Naive B cell (primary cell): ENCODE measurements around the gene CHST3. TPM values are rescaled to one million over a fixed set of nuclear protein-coding genes. Genes with fewer than 3 reads are reported as not detected.
"Not testable (repeated sequence)": the region's sequence is repeated elsewhere in the genome, so short reads cannot be mapped to it uniquely, and the experiment has no call there.

Experiments
- ATAC-seq, 2 donors: fragments of 150-1000 bp; cut with Tn5 transposase; 2 replicates each; pipeline ENCODE4 v1.10.0; 2021; ENCODE audit warnings: low read depth in 2 of 2, mild to moderate bottlenecking in 2 of 2, moderate library complexity in 2 of 2
- DNase-seq: peaks from one replicate; pipeline ENCODE4 v3.0.0; 2022
- H3K27ac Mint-ChIP-seq, 6 donors: one replicate each; pipeline ENCODE4 v1.8.0; 2020 to 2022; ENCODE audit warnings: mild to moderate bottlenecking in 6 of 6, mixed read lengths in 6 of 6, moderate library complexity in 5 of 6, inconsistent platforms in 2 of 6
- H3K27me3 Mint-ChIP-seq, 3 donors: one replicate each; pipeline ENCODE4 v1.8.0; 2021 to 2022; ENCODE audit warnings: mixed read lengths in 3 of 3, mild to moderate bottlenecking in 1 of 3
- H3K36me3 Mint-ChIP-seq, 2 donors: one replicate each; pipeline ENCODE4 v1.8.0; 2020 to 2022; ENCODE audit warnings: mixed read lengths in 2 of 2, inconsistent platforms in 1 of 2, mild to moderate bottlenecking in 1 of 2
- H3K4me1 Mint-ChIP-seq, 3 donors: one replicate each; pipeline ENCODE4 v1.8.0; 2020 to 2022; ENCODE audit warnings: mixed read lengths in 3 of 3, inconsistent platforms in 1 of 3, mild to moderate bottlenecking in 1 of 3, moderate library complexity in 1 of 3
- H3K4me3 Mint-ChIP-seq, 8 donors: one replicate each; pipeline ENCODE4 v1.8.0; 2020 to 2022; ENCODE audit warnings: mild to moderate bottlenecking in 8 of 8, mixed read lengths in 8 of 8, moderate library complexity in 8 of 8, inconsistent platforms in 2 of 8
- H3K9me3 Mint-ChIP-seq, 7 donors: one replicate each; pipeline ENCODE4 v1.8.0; 2020 to 2022; ENCODE audit warnings: mixed read lengths in 7 of 7, mild to moderate bottlenecking in 5 of 7, inconsistent platforms in 2 of 7, moderate library complexity in 1 of 7
- polyA plus RNA-seq, 6 donors: library from polyadenylated mRNA; unstranded; fragments of 300-500 nt; fragmentation: Illumina TruSeq; gene quantifications; one replicate each; pipeline ENCODE4 v1.2.3, GENCODE V29; 2021; ENCODE audit warnings: low read depth in 6 of 6

The CHST3 gene, protein sequence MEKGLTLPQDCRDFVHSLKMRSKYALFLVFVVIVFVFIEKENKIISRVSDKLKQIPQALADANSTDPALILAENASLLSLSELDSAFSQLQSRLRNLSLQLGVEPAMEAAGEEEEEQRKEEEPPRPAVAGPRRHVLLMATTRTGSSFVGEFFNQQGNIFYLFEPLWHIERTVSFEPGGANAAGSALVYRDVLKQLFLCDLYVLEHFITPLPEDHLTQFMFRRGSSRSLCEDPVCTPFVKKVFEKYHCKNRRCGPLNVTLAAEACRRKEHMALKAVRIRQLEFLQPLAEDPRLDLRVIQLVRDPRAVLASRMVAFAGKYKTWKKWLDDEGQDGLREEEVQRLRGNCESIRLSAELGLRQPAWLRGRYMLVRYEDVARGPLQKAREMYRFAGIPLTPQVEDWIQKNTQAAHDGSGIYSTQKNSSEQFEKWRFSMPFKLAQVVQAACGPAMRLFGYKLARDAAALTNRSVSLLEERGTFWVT
- not detected for polyA plus RNA-seq

DNA sequence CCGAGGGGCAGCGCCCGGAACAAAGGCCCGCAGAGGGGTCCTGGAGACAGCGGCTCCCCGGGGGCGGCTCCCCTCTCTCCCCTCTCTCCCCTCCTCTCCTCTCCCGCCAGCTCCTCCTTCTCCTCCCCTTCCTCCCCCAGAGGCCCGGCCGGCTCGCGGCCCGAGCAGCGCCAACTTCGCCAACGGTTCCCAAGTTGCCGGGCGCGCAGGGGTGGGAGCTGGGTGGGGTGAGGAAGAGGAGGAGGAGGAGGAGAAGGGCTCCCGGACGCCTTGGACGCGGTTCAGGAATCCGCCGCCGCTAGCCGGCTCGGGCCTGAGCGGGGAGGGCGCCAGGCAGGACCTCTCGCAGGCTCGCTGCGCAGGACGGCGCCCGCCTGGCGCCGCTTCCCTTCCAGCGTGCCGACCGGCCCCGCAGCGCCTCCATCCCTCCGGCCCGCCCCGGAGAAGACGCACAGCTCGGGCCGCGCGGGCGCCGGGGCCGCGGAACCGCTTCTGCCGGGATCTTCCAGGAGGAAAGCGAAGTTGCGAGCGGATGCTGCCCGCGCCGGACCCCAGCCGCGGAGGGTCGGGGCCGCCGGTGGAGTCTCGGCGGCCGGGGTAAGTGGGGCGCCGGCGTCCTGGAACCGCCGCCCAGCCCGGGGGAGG is at the start of gene CHST3:
Gene CHST3 (plus strand): TSS at position 298 of the 645 bp plus-strand sequence. CDS start 41,448 bp downstream, outside the sequence.
- no peak for DNase-seq
- peak; percentile 32 to 42 for ATAC-seq
- Mint-ChIP-seq H3K27me3 (peaks cover 57 to 73% (median 63%) of the 10 kb centered on the region in 3 donors), H3K9me3 (peaks cover 0 to 4% (median 2%) of the 10 kb centered on the region in 7 donors), H3K36me3 (peaks cover 0 to 15% of the 10 kb centered on the region in 2 donors), H3K27ac (no peak within 1 kb of the TSS), H3K4me1 (peaks cover 4 to 18% (median 6%) of the 10 kb centered on the region in 3 donors), H3K4me3 (peak within 1 kb of the TSS in 7 of 8 donors; percentile 62 to 78 (median 73))

DNA sequence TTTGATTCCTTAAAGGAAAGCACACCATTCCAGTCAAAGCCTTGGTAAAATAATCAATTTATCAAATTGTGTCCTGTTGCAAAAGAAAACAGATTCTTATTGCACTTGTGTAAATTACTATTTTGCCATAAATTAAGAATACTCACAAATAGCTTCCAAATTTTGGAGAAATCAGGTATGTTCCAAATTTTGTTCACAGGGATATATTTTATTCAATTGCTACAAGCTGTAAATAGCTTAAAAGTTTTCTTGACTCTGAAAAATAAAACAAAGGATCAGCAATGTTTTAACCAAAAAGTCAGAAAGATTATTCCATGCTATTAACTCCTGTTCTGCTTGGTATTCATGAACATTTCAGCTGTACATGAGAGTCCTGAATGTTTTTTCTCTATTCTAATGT is 47.4 kb upstream of the CHST3 start:
- peaks cover 0 to 25% (median 12%) of the 10 kb centered on the region in 3 donors for H3K27me3 Mint-ChIP-seq
- peaks cover 4 to 31% (median 26%) of the 10 kb centered on the region in 7 donors for H3K9me3 Mint-ChIP-seq
- H3K4me3 Mint-ChIP-seq: no peak overlapping the region
- DNase-seq: no peak
- no peak for ATAC-seq
- no peak overlapping the region for H3K27ac Mint-ChIP-seq
- H3K36me3 Mint-ChIP-seq: peaks cover 0 to 7% of the 10 kb centered on the region in 2 donors
- H3K4me1 Mint-ChIP-seq: no peaks in the 10 kb centered on the region

DNA sequence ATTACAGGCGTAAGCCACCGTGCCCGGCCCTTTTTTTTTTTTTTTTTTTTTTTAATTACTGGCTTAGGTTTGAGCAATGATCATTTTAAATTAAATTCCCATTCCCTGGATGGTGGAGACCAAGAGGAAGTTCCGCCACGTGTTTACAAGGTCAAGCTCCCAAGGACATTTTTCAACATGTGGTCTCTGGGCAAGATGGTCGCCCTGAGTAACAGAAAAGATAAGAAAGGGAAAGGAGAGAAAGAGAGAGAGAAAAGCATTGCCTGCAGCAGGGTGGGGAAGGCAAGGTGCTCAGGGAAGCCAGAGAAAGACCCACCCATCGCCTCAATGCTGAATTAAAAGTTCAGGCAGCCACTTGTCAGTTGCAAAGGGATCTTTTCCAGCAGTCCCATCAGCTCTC is 45.2 kb upstream of the CHST3 start:
- Mint-ChIP-seq H3K4me3 (no peak overlapping the region), H3K4me1 (no peaks in the 10 kb centered on the region), H3K27ac (no peak overlapping the region), H3K27me3 (peaks cover 0 to 30% (median 25%) of the 10 kb centered on the region in 3 donors), H3K36me3 (peaks cover 0 to 7% of the 10 kb centered on the region in 2 donors), H3K9me3 (peaks cover 4 to 27% (median 21%) of the 10 kb centered on the region in 7 donors)
- DNase-seq (no peak), ATAC-seq (no peak)

DNA sequence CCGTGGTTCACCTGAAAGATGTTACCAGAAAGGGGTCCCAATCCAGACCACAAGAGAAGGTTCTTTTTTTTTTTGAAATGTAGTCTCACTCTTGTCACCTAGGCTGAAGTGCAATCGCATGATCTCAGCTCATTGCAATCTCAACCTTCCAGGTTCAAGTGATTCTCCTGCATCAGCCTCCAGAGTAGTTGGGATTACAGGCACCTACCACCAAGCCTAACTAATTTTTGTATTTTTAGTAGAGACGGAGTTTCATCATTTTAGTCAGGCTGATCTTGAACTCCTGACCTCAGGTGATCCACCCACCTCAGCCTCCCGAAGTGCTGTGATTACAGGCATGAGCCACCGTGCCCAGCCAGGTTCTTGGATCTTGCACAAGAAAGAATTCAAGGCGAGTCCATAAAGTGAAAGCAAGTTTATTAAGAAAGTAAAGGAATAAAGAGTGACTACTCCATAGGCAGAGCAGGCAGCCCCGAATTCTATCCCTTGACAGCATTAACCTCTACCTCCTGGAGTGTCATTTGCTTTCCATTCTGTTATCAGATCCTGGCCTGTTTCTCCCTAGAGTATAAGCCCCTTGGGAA is 44.1 kb upstream of the CHST3 start:
- not testable (repeated sequence) for H3K4me1 Mint-ChIP-seq, ATAC-seq, DNase-seq, H3K36me3 Mint-ChIP-seq
- peaks cover 4 to 27% (median 21%) of the 10 kb centered on the region in 7 donors for H3K9me3 Mint-ChIP-seq
- H3K27me3 Mint-ChIP-seq: peaks cover 0 to 36% (median 34%) of the 10 kb centered on the region in 3 donors
- H3K27ac Mint-ChIP-seq: peak overlapping the region in 1 of 6 donors; percentile 12
- peak overlapping the region in 1 of 8 donors; percentile 3 for H3K4me3 Mint-ChIP-seq

DNA sequence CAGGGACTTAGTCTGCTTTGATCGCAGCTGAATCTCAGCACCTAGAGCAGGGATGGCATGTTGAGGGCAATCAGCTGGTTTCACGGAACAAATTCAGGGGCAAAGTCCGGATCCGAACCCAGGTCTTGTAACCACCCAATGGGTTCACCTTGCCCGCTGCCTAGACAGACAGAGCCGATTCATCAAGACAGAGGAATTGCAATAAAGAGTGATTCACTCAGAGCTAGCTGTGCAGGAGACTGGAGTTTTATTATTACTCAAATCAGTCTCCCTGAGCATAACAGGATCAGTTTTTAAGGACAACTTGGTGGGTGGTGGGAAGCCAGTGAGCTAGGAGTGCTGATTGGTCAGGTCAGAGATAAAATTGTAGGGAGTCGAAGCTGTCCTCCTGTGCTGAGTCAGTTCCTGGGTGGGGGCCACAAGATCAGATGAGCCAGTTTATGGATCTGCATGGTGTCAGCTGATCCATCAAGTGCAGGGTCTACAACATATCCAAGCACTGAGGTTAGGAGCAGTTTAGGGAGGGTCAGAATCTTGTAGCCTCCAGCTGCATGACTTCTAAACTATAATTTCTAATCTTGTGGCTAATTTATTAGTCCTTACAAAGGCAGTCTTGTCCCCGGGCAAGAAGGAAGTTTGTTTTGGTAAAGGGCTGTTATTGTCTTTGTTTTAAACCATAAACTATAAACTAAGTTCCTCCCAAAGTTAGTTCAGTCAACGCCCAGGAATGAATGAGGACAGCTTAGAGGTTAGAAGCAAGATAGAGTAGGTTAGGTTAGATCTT is 43.5 kb upstream of the CHST3 start:
- H3K36me3 Mint-ChIP-seq: peaks cover 0 to 7% of the 10 kb centered on the region in 2 donors
- H3K4me1 Mint-ChIP-seq: no peaks in the 10 kb centered on the region
- H3K27me3 Mint-ChIP-seq: peaks cover 0 to 36% (median 34%) of the 10 kb centered on the region in 3 donors
- no peak overlapping the region for H3K4me3 Mint-ChIP-seq
- no peak overlapping the region for H3K27ac Mint-ChIP-seq
- DNase-seq (no peak), ATAC-seq (no peak)
- peaks cover 4 to 26% (median 21%) of the 10 kb centered on the region in 7 donors for H3K9me3 Mint-ChIP-seq

DNA sequence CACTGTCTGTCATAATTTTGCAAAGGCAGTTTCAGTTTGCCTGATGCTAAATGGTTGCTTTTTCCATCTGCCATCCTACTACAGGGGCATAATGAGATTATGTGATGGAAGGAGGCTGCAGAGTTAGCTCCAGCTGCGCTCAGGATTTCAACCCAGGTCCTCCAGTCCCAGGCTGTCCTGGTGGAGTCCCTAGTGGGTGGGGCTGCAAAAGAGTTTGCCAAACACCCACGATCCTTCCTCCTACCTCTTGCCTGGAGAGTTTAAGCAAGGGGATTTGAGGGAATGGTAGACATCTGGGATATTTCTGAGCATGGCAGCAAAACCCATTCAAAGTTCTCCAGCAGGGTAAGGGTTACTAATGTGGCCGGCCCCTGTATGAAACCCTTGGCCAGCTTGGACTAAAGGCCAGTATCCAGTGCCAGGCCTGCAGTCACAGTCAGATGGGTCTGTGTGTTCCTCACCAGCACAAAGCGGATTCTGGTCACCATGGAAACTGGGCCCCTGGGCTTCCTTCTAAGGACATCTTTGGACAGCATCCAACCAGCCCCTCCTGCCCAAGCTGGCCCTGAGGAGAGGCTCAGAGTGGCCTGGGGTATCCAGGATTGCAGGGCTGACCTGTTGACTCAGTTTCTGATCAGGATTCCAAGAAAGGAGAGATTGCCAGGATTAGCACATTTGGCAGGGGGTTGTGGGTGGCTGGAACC is 42.7 kb upstream of the CHST3 start:
- no peak for ATAC-seq
- no peak overlapping the region for H3K27ac Mint-ChIP-seq
- H3K4me1 Mint-ChIP-seq: no peaks in the 10 kb centered on the region
- DNase-seq: no peak
- H3K4me3 Mint-ChIP-seq: no peak overlapping the region
- peaks cover 4 to 21% (median 18%) of the 10 kb centered on the region in 7 donors for H3K9me3 Mint-ChIP-seq
- H3K27me3 Mint-ChIP-seq: peaks cover 0 to 36% (median 34%) of the 10 kb centered on the region in 3 donors
- H3K36me3 Mint-ChIP-seq: peaks cover 0 to 7% of the 10 kb centered on the region in 2 donors

DNA sequence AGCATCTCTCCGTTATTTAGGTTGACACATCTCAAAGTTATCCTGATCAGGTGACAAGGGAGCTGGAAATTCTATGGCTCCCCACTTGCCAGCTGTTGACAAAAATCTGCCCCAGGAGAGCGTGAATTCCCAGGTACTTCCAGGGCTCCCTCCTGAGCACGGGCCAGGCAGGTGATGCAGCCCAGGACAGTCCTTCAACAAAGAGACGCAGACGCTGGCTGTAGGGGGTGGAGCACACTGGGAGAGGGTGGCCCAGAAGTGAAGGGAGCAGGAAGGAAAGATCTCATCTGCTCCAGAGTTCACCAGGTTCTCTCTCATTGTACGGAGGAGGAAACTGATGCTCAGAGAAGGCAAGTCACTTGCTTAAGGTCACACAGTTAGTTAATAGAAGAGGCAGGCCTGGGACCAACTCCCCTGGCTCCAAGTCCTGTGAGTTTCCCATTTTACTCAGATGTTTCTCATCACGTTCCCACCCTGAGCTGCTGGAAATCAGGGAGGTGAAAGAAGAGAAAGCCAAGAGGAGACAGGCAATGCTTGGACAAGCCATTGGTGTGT is 41.0 kb upstream of the CHST3 start:
- H3K4me1 Mint-ChIP-seq: no peaks in the 10 kb centered on the region
- no peaks in the 10 kb centered on the region for H3K36me3 Mint-ChIP-seq
- peaks cover 0 to 8% (median 3%) of the 10 kb centered on the region in 7 donors for H3K9me3 Mint-ChIP-seq
- DNase-seq (no peak), ATAC-seq (no peak)
- no peak overlapping the region for H3K4me3 Mint-ChIP-seq
- peaks cover 5 to 36% (median 34%) of the 10 kb centered on the region in 3 donors for H3K27me3 Mint-ChIP-seq
- H3K27ac Mint-ChIP-seq: no peak overlapping the region

DNA sequence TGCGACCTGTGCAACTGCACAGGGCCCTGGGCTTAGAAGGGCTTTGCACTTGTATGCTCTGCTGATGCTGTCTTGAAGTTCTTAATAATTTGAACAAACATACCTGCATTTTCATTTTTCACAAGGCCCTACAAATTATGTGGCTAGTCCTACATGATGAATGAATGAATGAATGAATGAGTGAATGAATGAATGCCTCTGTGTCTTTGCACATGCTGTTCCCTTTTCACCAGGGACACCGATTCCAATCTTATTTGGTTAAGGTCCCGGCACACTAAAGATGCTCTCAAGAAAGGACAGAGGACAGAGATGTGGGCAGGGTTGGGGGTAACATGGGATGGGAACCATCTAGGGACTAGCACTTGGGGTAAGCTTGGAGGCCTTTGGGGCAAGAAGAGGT is 39.4 kb upstream of the CHST3 start:
- Mint-ChIP-seq H3K4me1 (no peaks in the 10 kb centered on the region), H3K27ac (no peak overlapping the region), H3K36me3 (no peaks in the 10 kb centered on the region), H3K27me3 (peaks cover 5 to 40% (median 34%) of the 10 kb centered on the region in 3 donors), H3K9me3 (peaks cover 0 to 2% (median 0%) of the 10 kb centered on the region in 7 donors), H3K4me3 (no peak overlapping the region)
- DNase-seq (no peak), ATAC-seq (no peak)

DNA sequence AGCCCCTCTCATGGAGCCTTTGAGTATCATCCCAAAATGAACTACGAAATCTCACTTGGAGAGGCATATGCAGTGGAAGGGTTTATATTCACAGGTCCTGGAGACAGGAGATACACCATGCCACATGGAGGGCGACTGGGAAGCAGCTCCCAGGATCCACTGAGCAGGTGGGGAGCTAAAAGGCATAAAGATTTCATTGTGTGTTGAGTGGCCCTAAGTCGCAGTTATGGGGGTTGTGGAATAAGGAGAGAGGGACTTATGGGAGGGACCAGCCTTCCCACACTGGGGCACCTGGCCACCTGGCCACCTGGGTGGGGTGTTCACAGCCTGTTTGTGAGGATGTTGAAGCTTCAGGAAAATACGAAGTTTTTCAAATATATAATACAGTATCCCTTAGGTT is 37.0 kb upstream of the CHST3 start:
- H3K4me3 Mint-ChIP-seq: no peak overlapping the region
- H3K36me3 Mint-ChIP-seq: no peaks in the 10 kb centered on the region
- H3K27me3 Mint-ChIP-seq: peaks cover 5 to 31% (median 23%) of the 10 kb centered on the region in 3 donors
- H3K4me1 Mint-ChIP-seq: no peaks in the 10 kb centered on the region
- peaks cover 1 to 5% (median 4%) of the 10 kb centered on the region in 7 donors for H3K9me3 Mint-ChIP-seq
- ATAC-seq (no peak), DNase-seq (no peak)
- H3K27ac Mint-ChIP-seq: no peak overlapping the region

DNA sequence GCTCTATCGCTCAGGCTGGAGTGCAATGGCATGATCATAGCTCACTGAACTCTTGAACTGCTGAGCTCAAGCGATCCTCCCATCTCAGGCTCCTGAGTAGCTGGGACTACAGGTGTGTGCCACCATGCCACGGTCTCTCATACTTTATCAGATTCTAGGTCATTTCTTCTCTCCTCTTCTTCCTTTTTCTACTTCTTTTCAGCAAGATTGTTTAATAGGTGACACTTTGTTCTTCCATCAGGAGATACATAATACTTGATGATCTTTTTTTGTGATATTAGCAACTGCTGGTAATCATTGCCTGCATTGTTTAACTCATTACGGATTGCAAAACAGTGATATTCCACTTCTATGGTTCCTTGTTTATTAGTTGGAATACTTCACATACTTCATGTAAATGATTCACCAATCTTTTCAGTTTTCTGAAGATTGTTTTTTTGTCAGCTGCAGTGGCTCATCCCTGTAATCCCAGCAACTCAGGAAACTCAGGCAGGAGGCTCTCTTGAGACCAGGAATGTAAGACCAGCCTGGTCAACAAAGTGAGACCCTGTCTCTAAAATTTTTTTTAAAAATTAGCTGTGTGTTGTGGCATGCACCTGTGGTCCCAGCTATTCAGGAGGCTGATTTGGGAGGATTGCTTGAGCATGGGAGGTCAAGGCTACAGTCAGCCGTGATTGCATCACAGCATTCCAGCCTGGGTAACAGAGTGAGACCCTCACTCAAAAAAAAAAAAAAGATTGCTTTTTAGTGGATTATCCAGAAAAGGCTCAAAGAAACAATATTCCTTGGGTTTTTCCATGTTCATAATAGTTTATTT is 36.2 kb upstream of the CHST3 start:
- Mint-ChIP-seq H3K36me3 (no peaks in the 10 kb centered on the region), H3K4me1 (no peaks in the 10 kb centered on the region), H3K27me3 (peaks cover 5 to 32% (median 22%) of the 10 kb centered on the region in 3 donors), H3K9me3 (peaks cover 3 to 12% (median 8%) of the 10 kb centered on the region in 7 donors), H3K4me3 (no peak overlapping the region), H3K27ac (peak overlapping the region in 1 of 6 donors; percentile 0)
- ATAC-seq (no peak), DNase-seq (no peak)

DNA sequence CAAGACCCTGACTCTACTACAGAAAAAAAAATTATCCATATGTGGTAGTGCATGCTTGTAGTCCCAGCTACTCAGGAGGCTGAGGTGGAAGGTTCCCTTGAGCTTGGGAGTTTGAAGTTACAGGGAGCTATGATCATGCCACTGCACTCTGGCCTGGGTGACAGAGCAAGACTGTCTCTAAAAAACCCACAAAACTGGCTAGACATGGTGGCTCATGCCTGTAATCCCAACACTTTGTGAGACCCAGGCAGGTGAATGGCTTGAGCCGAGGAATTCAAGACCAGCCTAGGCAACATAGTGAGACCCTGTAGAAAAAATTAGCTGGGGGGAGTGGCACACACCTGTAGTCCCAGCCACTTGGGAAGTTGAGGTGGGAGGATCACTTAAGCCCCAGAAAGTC is 32.9 kb upstream of the CHST3 start:
- no peaks in the 10 kb centered on the region for H3K4me1 Mint-ChIP-seq
- H3K27me3 Mint-ChIP-seq: peaks cover 8 to 29% (median 12%) of the 10 kb centered on the region in 3 donors
- peaks cover 9 to 39% (median 24%) of the 10 kb centered on the region in 7 donors for H3K9me3 Mint-ChIP-seq
- H3K4me3 Mint-ChIP-seq: no peak overlapping the region
- H3K36me3 Mint-ChIP-seq: peaks cover 8 to 9% of the 10 kb centered on the region in 2 donors
- no peak overlapping the region for H3K27ac Mint-ChIP-seq
- ATAC-seq (no peak), DNase-seq (no peak)
